ENCODE data around the gene HIRA. TPM values are rescaled to one million over a fixed set of nuclear protein-coding genes. Genes with fewer than 3 reads are reported as not detected.

Gene HIRA
- total RNA-seq, 1 donor from 2014 or later: 43.3 TPM

DNA sequence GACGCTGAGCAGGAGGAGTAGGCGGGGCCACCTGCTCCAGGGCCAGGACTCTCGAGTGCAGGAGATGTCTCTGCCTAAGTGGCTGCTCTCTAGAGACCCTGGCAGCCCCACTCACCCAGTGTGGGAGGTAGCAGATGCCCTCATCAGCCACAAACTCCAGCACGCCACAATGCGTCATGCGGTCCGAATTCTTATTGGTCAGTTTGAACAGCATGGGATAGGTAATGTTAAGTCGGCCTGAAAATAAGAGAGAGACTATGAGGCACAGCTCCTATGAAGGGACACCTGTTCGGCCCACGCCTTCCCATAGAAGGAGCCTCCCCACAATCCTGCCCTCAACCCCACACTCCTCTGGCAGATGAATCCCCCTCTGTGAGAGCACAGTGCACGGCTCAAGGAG lies 40.0 kb upstream of the HIRA start:
- Mint-ChIP-seq H3K27ac (no peak overlapping the region), H3K4me3 (no peak overlapping the region), H3K4me1 (ENCODE audit: unreplicated experiment) (no peaks in the 10 kb centered on the region), H3K27me3 (no peaks in the 10 kb centered on the region), H3K36me3 (peaks cover 13% of the 10 kb centered on the region), H3K9me3 (no peaks in the 10 kb centered on the region)
- TF ChIP-seq, protein P1, sequence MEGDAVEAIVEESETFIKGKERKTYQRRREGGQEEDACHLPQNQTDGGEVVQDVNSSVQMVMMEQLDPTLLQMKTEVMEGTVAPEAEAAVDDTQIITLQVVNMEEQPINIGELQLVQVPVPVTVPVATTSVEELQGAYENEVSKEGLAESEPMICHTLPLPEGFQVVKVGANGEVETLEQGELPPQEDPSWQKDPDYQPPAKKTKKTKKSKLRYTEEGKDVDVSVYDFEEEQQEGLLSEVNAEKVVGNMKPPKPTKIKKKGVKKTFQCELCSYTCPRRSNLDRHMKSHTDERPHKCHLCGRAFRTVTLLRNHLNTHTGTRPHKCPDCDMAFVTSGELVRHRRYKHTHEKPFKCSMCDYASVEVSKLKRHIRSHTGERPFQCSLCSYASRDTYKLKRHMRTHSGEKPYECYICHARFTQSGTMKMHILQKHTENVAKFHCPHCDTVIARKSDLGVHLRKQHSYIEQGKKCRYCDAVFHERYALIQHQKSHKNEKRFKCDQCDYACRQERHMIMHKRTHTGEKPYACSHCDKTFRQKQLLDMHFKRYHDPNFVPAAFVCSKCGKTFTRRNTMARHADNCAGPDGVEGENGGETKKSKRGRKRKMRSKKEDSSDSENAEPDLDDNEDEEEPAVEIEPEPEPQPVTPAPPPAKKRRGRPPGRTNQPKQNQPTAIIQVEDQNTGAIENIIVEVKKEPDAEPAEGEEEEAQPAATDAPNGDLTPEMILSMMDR (conservative IDR thresholded peaks at IDR 0.05): no peak
- DNase-seq (ENCODE audit: extremely low spot score, unreplicated experiment): no peak

DNA sequence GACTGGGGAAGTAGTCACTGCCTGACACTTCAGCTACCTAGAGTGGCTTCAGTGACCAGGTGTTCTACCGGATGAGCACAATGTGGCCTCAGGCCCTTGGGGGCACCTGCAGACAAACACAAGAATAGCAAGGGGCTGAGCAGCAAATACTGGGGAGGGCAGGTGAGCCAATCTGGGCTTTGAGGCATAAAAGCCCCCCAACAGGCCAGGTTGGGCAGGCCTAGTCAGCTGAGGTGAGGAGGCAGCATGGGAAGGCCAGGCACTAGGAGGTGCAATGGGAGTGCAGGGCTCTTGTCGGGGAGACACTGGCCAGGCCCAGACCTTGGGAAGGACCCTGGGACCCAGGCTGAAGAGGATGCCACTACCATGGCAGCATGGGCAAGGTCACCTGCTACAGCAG lies 38.5 kb upstream of the HIRA start:
- H3K9me3 Mint-ChIP-seq: no peaks in the 10 kb centered on the region
- H3K4me3 Mint-ChIP-seq: no peak overlapping the region
- no peaks in the 10 kb centered on the region for H3K27me3 Mint-ChIP-seq
- no peak overlapping the region for H3K27ac Mint-ChIP-seq
- H3K4me1 Mint-ChIP-seq (ENCODE audit: unreplicated experiment): no peaks in the 10 kb centered on the region
- H3K36me3 Mint-ChIP-seq: peaks cover 18% of the 10 kb centered on the region
- no peak for DNase-seq (ENCODE audit: extremely low spot score, unreplicated experiment)
- TF ChIP-seq, protein P1 (conservative IDR thresholded peaks at IDR 0.05): no peak

DNA sequence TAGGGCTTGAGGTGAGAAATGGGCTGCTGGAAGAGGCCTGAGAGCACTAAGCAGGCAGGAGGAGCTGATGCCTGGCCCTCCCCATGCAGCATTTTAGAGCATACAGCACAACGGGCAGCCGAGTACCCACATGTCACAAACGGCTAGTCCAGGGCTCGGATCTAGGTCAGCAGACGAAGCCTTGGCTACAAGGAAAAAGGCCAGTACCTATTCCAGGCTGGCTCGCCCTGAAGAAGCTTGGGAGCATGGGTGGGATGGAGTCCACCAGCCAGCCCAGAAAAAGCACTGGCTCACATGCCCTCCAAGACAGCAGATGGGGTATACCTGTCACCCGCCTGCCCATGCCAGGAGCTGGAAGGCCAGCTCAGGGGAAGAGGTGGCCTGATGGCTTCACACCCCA lies 37.9 kb upstream of the HIRA start:
- Mint-ChIP-seq H3K9me3 (no peaks in the 10 kb centered on the region), H3K36me3 (peaks cover 18% of the 10 kb centered on the region), H3K4me1 (ENCODE audit: unreplicated experiment) (no peaks in the 10 kb centered on the region), H3K4me3 (no peak overlapping the region), H3K27me3 (no peaks in the 10 kb centered on the region), H3K27ac (no peak overlapping the region)
- TF ChIP-seq, protein P1 (conservative IDR thresholded peaks at IDR 0.05): no peak
- no peak for DNase-seq (ENCODE audit: extremely low spot score, unreplicated experiment)

DNA sequence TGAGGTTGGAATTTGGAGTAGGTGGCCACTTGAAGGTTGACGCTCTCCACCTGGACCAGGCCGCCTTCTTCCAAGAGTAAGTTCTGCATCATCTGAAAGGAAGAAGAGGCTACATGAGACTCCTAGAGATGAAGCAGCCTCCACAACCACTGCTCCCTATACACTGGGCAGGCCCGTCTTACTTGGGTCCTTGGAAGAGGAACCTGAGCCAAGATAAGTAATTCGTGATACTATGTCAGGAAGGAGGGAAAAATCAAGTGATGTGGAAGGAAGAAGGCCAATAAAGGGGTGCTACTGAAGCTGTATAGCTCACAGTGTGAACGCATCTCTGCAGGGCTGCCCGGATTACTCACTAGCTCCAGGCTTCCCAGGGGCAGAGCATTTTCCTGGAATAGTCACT lies 36.4 kb upstream of the HIRA start:
- Mint-ChIP-seq H3K4me1 (ENCODE audit: unreplicated experiment) (no peaks in the 10 kb centered on the region), H3K27ac (no peak overlapping the region), H3K36me3 (peaks cover 23% of the 10 kb centered on the region), H3K9me3 (no peaks in the 10 kb centered on the region), H3K4me3 (no peak overlapping the region), H3K27me3 (no peaks in the 10 kb centered on the region)
- TF ChIP-seq, protein P1 (conservative IDR thresholded peaks at IDR 0.05): no peak
- DNase-seq (ENCODE audit: extremely low spot score, unreplicated experiment): no peak

DNA sequence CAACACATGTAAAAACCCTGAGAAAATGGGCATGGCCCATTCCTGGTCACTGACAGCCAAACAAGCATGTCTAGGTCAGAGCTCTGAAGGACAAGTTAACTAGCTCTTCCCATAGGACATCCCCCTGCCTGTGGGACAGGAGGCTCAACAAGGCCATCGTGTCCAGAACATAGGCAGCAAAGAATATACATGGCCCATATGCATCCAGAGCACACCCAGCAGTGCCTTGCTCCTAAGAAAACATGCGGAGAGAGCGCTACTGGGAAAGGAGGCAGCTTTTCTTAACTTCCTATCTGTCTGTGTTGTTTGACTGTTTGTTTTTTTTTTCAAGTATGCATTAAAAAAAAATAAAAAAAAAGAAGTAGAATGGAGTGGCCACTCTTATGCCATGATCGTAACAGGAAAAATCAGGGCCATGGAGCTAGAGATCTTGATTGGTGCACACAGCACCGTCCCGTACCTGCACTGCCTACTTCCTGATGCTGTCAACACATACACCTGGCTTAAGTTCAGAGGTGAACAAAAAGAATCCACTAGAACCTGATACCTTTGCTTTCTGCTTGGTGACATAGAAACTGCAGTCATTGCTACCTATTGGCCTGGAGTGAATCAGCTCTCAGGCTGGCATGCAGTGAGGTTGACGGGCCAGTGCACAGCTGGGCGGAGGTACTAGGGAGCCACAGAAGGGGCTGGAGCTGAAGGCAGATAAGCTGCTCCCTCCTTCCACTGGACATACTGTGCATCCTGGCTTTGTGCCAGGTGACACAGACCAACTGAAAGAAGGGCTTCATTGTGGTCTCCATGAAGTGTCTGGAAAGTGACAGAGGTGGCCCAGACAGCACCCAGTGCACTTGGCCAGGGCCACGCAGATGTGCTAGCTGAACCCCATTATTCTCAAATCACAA lies 35.6 kb upstream of the HIRA start:
- Mint-ChIP-seq H3K27ac (no peak overlapping the region), H3K27me3 (no peaks in the 10 kb centered on the region), H3K4me1 (ENCODE audit: unreplicated experiment) (no peaks in the 10 kb centered on the region)

More for the DNA sequence above, 35.6 kb upstream of the HIRA start:
- TF ChIP-seq, protein P1 (conservative IDR thresholded peaks at IDR 0.05): no peak
- H3K36me3 Mint-ChIP-seq: peaks cover 26% of the 10 kb centered on the region
- DNase-seq (ENCODE audit: extremely low spot score, unreplicated experiment): no peak
- no peak overlapping the region for H3K4me3 Mint-ChIP-seq
- H3K9me3 Mint-ChIP-seq: no peaks in the 10 kb centered on the region
